AG04449 (cell line): ENCODE results near the gene RTN4.

Experiments used
- CTCF ChIA-PET: fragments of 350-600 bp; formaldehyde crosslinking; extraction: SDS; loops from one replicate; lab custom pipeline; 2021; ENCODE audit warnings: antibody characterized with exemption; lab: Yijun Ruan, JAX
- POLR2A ChIA-PET: fragments of 400-600, 350-600 bp; formaldehyde crosslinking; extraction: SDS; loops from one replicate; lab custom pipeline; 2020; ENCODE audit warnings: antibody characterized with exemption, inconsistent platforms; lab: Yijun Ruan, JAX
- DNase-seq: peaks from one replicate; pipeline ENCODE4 v3.0.0-alpha.2; 2010; ENCODE audit warnings: low read depth, low spot score
- H3K4me3 ChIP-seq: 2 replicates; pipeline ENCODE4 v1.5.1; 2011; ENCODE audit warnings: low read depth, mild to moderate bottlenecking, control low read depth, low read length
- CTCF ChIP-seq: IDR thresholded peaks from one replicate; pipeline ENCODE4 v1.5.1; 2011; ENCODE audit warnings: mild to moderate bottlenecking, moderate library complexity, low read length, control low read depth, inconsistent platforms; ENCODE audit not compliant: insufficient read depth; ENCODE audit errors: missing control alignments

Gene RTN4

GRCh38 chr2:54988612-54989011 is 61.6 kb downstream of the RTN4 start:
- no peak for TF ChIP-seq CTCF
- CTCF ChIA-PET: interaction anchor here (0.7 kb wide), 1 partner anchor 8 kb away, joined by 3 read pairs; no protein-coding TSS in a partner anchor
- POLR2A ChIA-PET: no interaction called here
- no peak overlapping the region for H3K4me3 ChIP-seq
- DNase-seq: no peak

GRCh38 chr2:54986264-54986663 is 64.0 kb downstream of the RTN4 start:
- POLR2A ChIA-PET: no interaction called here
- CTCF ChIA-PET: interaction anchor here (0.8 to 1.5 kb wide), 3 partner anchors 10 to 183 kb away, joined by 3 read pairs; no protein-coding TSS in a partner anchor
- TF ChIP-seq CTCF: no peak
- H3K4me3 ChIP-seq: no peak overlapping the region
- no peak for DNase-seq

- H3K4me3 ChIP-seq: no peak overlapping the region
- ChIA-PET POLR2A (no interaction called here), CTCF (interaction anchor here (2.1 to 2.3 kb wide), 2 partner anchors 64 to 190 kb away, joined by 5 to 7 read pairs; no protein-coding TSS in a partner anchor)
- no peak for TF ChIP-seq CTCF
- no peak for DNase-seq
These were observed 65.8 kb downstream of the RTN4 start for GRCh38 chr2:54984476-54984875.

GRCh38 chr2:54983345-54984220 is 66.7 kb downstream of the RTN4 start:
- H3K4me3 ChIP-seq: no peak overlapping the region
- POLR2A ChIA-PET: no interaction called here
- CTCF ChIA-PET: interaction anchor here (1.1 to 2.3 kb wide), 3 partner anchors 15 to 191 kb away, joined by 3 to 7 read pairs (median 5); no protein-coding TSS in a partner anchor
- no peak for DNase-seq
- TF ChIP-seq CTCF: no peak

GRCh38 chr2:54981385-54981784 is 68.9 kb downstream of the RTN4 start:
- POLR2A ChIA-PET: no interaction called here
- H3K4me3 ChIP-seq: no peak overlapping the region
- CTCF ChIA-PET: interaction anchor here (0.7 to 2.0 kb wide), 3 partner anchors 15 to 247 kb away, joined by 3 to 4 read pairs (median 3); no protein-coding TSS in a partner anchor
- no peak for DNase-seq
- no peak for TF ChIP-seq CTCF
